Measurements from ENCODE around the gene MRPL20.
"Not testable (repeated sequence)": the region's sequence is repeated elsewhere in the genome, so short reads cannot be mapped to it uniquely, and the experiment has no call there.

The MRPL20 gene

DNA sequence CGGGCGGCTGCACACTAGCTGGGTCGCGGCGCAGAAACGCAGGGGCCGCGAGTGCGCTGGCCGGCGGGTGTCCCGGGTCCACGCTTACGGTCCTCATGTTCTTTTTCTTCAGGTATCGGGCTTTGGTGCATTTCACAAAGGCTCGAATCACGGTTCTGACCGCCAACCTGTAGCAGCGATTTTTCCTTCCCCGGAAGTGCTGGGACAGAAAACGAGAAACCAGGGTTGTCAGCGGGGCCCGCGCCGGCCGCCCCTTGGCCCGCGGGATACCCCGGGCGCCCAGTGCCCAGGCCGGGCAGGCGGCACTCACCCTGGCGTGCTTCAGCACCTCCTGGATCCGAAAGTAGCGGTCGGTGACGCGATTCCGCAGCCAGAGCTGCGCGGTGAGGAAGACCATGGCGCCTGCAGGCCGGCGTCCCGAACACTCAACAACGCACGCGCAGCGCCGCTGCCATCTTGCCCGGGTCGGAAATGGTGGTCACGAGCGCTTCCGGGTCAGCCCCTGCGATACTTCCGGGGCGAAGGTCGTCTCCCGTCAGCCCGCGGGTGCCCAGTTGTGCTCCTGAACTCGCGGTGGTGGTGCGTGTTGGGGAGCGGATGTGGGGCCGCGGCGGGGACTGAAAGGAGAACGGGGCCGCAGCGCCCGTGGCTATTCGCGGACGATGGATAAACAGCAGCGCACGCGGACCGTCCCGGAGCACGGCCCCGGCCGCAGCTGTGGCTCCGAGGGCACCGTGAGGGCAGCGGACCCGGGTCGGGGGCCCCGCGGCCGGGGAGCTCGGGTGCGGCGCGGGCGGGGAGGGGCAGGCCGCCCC is at the start of gene MRPL20:
Gene MRPL20, minus strand, starts transcription at position 473 of the 815 bp plus-strand sequence. Its CDS starts 76 bp downstream, at position 397.
- DNase-seq: peak; percentile 97

- not testable (repeated sequence) for DNase-seq
Observed at GRCh38 chr1:1456683-1457255, 49.7 kb upstream of the MRPL20 start.

GRCh38 chr1:1455934-1456333 is 48.8 kb upstream of the MRPL20 start:
- not testable (repeated sequence) for DNase-seq

DNA sequence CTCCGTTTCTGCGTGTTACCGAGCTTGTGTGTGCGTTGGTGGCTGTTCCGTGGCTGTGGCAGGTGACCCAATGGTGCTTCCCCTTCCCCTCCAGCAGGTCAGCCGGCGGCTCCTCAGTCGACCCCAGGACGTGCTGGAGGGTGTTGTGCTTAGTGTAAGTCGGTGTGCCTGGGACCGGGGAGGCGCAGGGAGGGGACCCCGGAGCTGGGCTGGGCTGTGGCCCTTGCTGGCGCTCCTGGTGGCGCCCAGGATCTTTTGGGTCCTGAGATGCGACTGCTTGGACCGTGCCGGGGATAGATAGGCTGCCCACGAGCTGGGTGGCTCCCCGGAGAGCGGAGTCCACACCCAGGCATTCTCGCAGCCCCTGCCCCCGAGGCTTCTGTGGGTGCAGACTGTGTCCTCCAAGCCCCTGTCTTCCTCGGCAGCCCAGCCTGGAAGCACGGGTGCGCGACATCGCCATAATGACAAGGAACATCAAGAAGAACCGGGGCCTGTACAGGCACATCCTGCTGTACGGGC is 48.3 kb upstream of the MRPL20 start:
- DNase-seq: no peak

GRCh38 chr1:1454286-1455056 is 47.4 kb upstream of the MRPL20 start:
- DNase-seq: not testable (repeated sequence)

DNA sequence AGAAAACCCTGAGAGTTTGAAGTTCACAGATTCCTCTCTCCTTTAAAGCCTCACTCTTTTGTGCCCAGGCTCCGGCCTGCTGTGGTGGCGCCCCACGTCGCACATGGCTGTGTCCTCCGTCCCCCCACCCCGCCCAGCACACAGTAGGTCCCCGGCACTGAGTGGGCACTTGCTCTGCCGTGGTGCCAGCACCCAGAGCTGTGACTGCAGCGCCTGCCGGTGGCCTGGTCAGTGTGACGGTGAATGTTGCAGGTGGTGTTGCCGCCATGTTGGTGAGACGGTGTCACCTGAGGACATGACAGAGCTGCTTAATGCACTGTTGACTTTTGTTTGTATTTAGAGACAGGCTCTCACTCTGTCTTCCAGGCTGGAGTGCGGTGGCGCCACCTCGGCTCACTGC is 45.8 kb upstream of the MRPL20 start:
- DNase-seq: no peak

DNA sequence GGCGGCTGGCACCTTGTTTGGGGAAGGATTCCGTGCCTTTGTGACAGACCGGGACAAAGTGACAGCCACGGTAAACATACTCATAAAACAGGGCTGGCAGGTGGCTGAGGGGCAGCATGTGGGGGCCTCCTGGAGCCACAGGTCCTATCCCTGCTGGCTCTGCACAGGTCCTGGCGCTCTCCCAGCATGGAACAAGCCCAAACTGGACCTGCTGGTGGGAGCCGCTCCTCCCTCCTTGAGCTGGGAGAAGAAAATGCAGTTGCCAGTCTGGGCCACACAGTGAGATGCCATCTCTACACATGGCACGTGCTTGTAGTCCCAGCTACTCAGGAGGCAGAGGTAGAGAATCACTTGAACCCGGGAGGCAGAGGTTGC is 45.3 kb upstream of the MRPL20 start:
- not testable (repeated sequence) for DNase-seq

GRCh38 chr1:1451696-1452364 is 44.7 kb upstream of the MRPL20 start:
- DNase-seq: no peak

GRCh38 chr1:1450616-1451015 is 43.5 kb upstream of the MRPL20 start:
- DNase-seq: not testable (repeated sequence)

DNA sequence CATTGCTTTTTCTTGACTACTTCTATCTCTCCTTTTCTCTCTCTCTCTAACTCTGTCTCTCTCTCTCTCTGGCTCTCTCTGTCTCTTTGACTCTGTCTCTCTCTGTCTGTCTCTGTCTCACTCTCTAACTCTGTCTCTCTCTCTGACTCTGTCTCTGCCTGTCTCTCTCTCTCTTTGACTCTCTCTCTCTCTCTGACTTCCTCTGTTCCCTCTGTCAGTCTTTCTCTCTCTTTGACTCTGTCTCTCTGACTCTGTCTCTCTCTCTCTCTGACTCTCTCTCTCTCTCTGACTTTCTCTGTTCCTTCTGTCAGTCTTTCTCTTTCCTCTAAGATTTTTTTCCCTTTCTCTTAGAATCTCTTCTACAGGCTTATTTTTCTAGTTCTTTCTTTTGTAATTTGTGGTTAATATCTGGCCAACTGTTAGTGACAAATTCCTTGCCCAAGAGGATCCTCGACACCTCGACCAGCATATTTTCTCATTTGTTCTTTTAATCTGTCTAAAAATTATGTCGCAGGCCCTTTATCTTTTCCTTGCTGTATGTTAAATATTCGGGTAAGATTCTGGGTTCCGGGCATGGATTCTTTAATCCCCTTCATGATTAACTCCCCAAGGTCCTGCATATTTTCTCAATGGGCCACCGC is 42.1 kb upstream of the MRPL20 start, which contains the start of gene ATAD3C:
Gene ATAD3C, plus strand, starts transcription at position 591 of the 641 bp plus-strand sequence. CDS start 995 bp downstream, outside the sequence.
- DNase-seq: no peak

- not testable (repeated sequence) for DNase-seq
Observed at GRCh38 chr1:1446631-1447030, 39.5 kb upstream of the MRPL20 start.

DNA sequence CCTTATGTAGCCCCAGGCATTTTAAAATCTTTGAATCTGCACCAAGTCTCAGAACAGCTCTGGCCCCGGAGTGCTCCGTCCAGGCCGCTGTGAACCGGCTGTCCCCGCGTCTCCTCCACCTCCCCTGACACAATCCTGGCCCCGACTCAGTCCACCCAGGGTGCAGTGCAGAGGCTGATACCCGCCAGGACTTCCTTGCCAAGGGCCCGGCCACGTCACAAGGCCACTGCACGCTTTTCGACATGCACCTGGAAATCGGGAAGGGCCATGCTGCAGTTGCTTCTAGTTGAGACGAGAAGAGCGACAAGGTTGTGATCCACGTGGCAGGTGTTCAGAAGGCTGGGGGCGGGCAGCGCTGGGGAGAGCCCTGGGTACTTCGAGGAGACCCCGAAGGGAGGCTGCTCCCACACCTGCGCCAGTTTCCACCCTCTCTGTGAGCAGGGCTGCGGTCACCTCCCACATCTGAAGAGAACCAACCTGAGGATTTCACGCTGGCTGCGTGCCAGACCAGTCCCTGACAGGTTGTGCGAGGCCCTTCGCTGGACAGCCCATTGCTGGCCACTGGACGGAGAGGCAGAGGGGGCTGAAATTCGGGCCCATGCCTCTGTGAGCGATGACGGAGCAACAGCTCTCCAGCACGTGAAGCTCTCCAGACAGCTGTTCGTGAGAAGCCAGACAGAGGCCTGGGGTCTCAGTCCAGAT is 35.1 kb upstream of the MRPL20 start:
- no peak for DNase-seq

GRCh38 chr1:1441002-1441888 is 34.2 kb upstream of the MRPL20 start:
- peak; percentile 71 to 87 (median 73) for DNase-seq

GRCh38 chr1:1440262-1441001 is 33.3 kb upstream of the MRPL20 start:
- no peak for DNase-seq

DNA sequence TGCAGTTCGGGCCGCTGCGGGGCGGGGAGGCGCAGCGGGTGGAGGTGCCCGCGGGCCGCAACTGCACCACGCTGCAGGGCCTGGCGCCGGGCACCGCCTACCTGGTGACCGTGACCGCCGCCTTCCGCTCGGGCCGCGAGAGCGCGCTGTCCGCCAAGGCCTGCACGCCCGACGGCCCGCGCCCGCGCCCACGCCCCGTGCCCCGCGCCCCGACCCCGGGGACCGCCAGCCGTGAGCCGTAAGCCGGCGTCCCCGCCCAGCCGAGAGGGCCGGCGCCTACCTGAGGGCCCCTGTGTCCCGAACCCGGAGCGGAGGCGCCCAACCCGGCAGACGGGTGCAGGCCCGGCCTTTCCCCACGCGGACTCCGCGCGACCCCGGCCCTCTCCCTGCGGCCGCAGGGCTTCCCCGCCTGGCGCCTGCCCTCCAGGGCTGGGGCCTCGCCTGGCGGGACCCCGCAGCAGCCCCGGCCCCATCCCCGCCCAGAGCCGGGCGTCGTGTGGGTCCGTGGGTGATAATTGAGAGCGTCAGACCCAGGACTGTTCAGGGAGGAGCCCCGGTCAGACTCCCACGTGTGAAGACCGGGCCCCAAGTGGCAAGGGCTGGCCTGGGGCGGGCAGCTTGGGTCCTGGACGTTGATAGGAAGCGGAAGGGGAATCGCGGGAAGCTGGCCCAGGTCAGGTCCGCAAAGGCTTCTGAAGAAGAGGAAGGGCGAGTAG is 32.6 kb upstream of the MRPL20 start:
- peak in 1 of 3 donors; percentile 10 for DNase-seq

DNA sequence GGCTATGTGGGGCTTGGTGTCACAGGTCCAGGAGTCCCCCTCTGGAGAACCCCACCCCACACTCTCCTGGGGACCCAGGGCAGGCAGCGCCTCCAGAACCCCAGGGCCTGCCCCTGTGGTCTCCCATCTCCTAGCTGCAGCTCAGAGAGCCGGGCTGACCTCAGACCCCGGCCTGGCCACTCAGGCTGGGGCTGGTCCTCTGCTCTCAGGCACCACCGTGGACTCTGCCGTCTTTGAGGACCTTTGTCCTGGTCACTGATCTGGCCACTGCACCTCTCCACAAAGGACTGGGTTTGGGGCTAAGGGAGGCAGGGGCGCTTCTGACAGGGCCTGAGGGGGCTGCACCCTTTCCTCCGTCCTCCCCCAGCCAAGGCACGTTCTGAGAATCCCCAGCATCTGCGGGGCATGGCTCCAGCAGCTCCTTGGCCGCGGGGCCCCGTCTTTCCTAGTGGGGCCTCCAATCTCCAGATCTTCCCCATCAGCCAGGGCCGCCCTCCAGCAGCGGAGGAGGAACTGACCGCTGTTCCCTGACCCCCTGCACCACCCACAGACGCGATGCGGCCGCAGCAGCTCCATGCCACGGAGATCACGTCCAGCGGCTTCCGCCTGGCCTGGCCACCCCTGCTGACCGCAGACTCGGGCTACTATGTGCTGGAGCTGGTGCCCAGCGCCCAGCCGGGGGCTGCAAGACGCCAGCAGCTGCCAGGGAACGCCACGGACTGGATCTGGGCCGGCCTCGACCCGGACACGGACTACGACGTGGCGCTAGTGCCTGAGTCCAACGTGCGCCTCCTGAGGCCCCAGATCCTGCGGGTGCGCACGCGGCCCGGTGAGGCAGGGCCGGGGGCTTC is 31.7 kb upstream of the MRPL20 start:
- peak in 1 of 3 donors; percentile 13 for DNase-seq

DNA sequence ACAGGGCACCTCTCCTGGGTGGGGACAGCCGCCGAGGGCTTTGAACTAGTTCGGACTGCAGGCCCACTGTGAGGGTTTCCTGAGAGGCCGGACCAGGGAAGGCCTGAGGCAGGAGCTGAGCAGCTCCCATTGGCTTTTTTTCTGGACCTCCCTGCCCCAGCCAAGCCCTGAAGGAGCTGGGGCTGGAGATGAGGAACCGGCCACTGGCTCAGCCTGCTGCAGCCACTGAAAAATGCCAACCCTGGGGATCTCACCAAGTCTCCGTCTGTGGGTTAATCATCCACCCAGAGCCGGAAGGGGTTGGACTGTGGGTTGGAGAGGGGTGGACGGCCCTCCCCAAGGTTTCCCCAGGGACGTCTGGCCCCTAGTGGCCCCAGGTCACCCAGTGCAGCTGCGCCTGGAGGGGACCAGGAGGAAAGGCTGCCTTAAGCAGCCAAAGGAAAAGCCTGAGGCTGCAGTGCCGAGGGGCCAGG is 30.8 kb upstream of the MRPL20 start:
- DNase-seq: peak; percentile 63 to 68 (median 67)

All from suppressor macrophage treated with lipopolysaccharide for 1 hour (primary cell).